NT2/D1 (cell line): Measurements from ENCODE around the gene CST11.

ENCODE experiments used
- YY1 ChIP-seq: IDR thresholded peaks from 2 replicates; pipeline ENCODE4 v1.6.1; 2011; ENCODE audit not compliant: insufficient read length, insufficient read depth
- ZNF274 ChIP-seq: IDR thresholded peaks from 2 replicates; pipeline ENCODE4 v1.6.1; 2011; ENCODE audit warnings: mild to moderate bottlenecking, low read depth, low read length

DNA sequence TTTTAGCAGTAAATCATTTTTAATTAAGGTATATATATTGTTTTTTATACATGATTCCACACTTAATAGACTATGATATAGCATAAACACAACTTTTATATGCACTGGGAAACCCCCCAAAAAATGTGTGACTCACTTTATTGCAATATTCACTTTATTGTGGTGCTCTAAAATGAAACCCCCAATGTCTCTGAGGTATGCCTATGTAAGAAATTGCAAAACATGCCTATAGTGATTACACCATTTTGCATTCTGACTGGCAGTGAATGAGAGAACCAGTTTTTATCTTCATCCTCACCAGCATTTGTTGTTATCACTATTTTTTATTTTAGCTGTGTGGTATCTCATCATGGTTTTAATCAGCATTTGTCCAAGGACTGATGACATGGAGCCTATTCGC, 8.5 kb upstream of the CST11 start:
- no peak for TF ChIP-seq ZNF274
- no peak for TF ChIP-seq YY1
